T47D (cell line): Measurements from ENCODE around the gene CYP17A1.

ENCODE experiments used
- DNase-seq, 2 experiments: peaks; one replicate each; pipeline versions ENCODE4 v3.0.0 to v3.0.0-alpha.2; 2011 to 2012; ENCODE audit warnings: low read depth in 1 of 2, low spot score in 1 of 2
- JUND ChIP-seq: IDR thresholded peaks from 2 replicates; pipeline ENCODE4 v1.6.1; 2012; ENCODE audit warnings: low read depth
- in situ Hi-C: cut with HindIII; loops from 2 replicates; pipeline ENCODE4 v1.10.0; 2016; ENCODE audit warnings: low sequenced_read_pairs, low pct_unique_long_range_greater_than_20kb

The CYP17A1 gene

DNA sequence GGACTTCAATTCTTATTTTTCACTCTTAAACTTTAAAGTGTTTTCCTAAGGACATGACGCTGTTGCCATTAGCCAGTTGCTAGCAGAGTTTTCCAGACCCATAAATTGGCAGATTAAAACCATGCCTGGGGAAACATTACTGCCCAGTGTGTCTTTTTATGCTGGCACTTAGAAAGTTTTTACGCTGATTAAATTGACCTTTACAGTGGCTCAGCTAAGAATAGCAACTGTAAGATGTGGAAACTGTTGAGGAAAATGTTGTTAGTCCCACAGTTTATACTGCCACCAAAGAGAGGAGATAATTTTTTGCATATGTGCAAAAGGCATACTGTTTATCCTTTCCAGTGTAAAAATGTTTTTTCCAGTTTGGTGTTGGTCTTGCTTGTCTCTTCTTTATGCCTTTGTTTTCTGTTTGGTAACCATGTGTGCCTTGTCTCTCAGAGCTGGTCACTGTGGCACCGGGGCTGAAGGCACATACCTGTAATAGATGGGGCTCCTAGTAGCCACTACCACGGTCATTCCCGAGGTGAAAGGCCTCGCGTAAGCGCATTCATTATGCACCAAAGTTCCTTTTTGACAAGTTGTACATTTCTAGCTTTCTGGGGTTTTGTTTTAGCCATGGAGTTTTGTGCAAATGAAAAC, 45.3 kb downstream of the CYP17A1 start:
- no peak for DNase-seq
- no peak for TF ChIP-seq JUND
- in situ Hi-C loops = no loop called here

DNA sequence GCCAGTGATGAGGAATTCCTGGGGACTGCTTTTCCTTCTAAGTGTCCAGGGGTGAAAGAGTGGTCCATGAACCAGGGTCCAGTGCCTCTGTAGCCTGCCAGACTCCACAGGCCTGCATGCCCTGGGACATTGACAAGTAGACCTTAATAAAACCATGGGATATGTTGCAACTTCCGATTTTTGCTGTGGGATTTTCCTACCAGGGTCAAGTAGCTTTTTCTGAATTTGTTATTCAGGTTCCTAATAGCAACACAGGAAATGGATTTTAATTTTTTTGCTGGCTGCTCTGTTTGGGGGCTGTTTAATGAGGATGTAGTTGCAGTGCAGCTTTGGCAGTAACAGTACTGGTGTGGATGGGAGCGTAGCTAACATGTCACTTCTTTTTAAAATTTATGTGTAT, 51.4 kb downstream of the CYP17A1 start:
- in situ Hi-C loops = no loop called here
- no peak for DNase-seq
- TF ChIP-seq JUND = no peak

DNA sequence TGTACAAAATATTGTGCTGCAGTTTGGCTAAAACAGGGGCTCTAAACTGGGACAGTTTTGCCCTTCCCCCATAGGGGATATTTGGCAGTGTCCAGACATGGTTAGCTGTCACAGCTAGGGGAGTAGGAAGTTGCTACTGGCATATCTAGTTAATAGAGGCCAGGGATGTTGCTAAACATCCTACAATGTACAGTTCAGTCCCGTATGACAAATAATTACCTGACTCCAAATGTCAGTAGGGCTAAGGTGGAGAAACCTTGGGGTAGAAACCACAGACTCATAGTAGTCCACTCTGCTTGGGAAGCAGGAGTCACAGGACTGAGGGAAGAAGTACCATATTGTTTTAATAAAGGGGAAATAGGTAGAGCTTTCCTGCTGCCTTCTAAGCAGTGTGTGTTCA, 53.6 kb downstream of the CYP17A1 start:
- in situ Hi-C loops = no loop called here
- no peak for TF ChIP-seq JUND

DNA sequence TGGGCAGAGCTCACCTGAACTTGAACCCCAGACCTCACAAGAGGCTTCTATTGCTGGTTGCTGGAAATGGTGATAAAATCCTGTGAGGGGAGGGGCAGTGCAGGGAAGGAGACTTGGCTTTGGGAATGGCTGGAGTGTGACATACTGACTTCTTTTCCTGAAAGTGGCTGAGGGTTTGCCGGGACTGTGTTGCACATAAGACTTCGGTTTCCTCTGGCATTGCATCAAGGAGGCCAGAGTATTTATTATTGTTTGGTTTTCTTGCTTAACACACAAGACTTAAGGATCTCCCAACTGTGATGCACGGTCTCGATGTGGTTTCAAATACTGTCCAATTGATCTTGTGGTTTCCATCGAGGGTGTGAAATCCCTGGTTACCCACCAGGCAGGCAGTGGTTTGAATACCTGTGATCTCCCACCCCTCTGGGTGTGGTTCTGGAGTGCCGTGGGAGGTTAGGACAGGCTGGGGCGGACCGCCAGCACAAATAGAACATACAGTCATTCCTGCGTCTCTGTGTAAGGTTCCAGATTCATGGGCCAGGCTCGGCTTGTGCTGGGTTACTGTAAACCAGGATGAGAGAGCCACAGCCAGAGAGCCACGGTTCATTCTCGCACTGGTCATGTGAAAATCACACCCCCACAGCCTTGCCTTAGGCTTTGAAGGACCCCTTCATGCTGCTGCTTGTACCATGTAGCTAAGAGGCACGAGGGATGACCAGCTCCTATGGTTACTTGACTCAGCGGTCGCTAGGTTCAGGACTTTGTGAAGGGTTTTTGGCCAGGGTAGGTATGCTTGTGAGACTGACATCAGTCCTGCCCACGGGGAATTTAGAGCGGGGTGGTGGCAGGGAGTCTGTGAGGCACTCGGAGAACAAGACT, 54.3 kb downstream of the CYP17A1 start:
- no peak for DNase-seq
- no peak for TF ChIP-seq JUND
- in situ Hi-C loops = no loop called here

More for the DNA sequence above, 53.6 kb downstream of the CYP17A1 start:
- DNase-seq = no peak

DNA sequence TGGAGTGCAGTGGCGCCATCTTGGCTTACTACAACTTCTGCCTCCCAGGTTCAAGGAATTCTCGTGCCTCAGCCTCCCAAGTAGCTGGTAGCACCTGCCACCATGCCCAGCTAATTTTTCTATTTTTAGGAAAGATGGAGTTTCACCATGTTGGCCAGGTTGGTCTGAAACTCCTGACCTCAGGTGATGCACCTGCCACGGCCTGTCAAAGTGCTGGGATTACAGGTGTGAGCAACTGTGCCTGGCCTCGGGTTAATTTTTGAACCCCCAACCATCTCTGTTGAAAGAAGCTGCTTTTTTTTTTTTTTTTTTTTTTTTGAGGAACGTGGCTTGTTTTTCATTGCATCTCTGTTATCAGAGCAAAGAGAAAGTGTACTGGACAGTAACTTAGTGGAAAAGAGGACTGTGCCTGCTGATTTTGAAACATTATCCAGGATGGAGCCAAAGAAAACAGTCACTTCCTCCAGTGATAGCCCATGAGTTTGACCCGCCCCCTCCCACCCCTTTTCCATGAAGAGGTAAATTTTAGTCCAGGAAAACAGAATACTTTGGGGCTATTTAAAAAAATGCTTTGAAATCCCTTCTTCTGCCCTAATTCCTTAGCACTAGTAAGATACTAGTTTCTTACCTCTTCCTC, 55.2 kb downstream of the CYP17A1 start:
- no peak for TF ChIP-seq JUND
- no peak for DNase-seq
- in situ Hi-C loops = no loop called here

DNA sequence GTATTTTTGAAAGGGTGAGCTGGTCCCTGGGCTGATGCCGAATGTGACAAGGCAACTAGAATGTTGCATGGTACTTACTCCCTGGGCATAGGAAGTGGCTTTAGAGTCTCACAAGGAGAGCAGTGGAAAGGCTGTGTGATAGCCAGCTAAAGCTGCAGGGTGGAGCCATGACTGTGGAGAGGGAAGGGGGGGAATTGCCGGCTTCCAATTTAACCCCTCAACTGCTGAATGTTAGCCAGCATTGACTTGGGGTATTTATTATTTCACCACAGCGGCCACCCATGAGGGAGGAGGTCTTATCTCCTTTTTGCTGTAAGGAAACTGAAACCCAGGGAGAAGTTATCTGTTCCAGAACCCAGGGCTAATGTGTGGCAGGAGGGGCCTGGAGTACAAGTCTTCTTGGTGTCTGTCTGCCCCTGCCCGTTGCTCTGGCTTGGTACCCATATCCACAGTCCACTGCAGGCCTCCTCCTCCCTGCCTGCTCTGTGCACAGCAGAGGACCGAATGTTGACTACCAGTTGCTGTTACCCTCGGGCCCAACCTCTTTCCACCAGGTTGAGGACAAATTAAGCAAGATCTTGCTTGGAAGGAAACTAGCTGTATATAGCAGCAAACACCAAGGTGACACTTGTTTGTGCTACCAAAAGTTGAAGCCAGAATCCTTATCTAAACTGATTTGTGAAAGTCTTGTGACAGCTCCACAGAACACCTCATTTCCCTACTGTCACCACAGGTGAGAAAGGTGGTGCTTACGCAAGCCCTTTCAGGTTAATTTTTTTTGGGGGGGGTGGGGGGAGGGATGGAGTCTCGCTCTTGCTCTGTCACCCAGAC, 55.9 kb downstream of the CYP17A1 start:
- in situ Hi-C loops = no loop called here
- DNase-seq = no peak
- no peak for TF ChIP-seq JUND
